GM23338 (cell line): ENCODE data around the gene CD3G. TPM values are rescaled to one million over a fixed set of nuclear protein-coding genes. Genes with fewer than 3 reads are reported as not detected.

Experiments
- ATAC-seq: fragments of 200-7000 bp; cut with Tn5 transposase; 3 replicates; pipeline ENCODE4 v1.9.1; 2020
- DNase-seq: peaks from one replicate; pipeline ENCODE4 v3.0.0-alpha.2; 2015; ENCODE audit warnings: low spot score
- H2AFZ ChIP-seq: fragments of 200-600 bp; sonication (generic); 2 replicates; pipeline ENCODE4 v1.8.0; 2016; ENCODE audit warnings: antibody characterized with exemption, mild to moderate bottlenecking, moderate library complexity
- H3F3A ChIP-seq: fragments of 200-600 bp; sonication (generic); replicated peaks from 2 replicates; pipeline ENCODE4 v1.8.0; 2017; ENCODE audit warnings: antibody characterized with exemption, mixed run types, low read depth
- H3K27ac ChIP-seq: fragments of 200-600 bp; sonication (generic); 2 replicates; pipeline ENCODE4 v1.6.1; 2016; ENCODE audit warnings: low read depth
- H3K27me3 ChIP-seq: fragments of 200-600 bp; sonication (generic); 2 replicates; pipeline ENCODE4 v1.8.0; 2016; ENCODE audit warnings: mild to moderate bottlenecking, mixed run types, moderate library complexity; ENCODE audit not compliant: insufficient read depth
- H3K36me3 ChIP-seq: fragments of 200-600 bp; sonication (generic); 2 replicates; pipeline ENCODE4 v1.8.0; 2016; ENCODE audit warnings: mild to moderate bottlenecking; ENCODE audit not compliant: insufficient read depth
- H3K4me1 ChIP-seq: fragments of 200-600 bp; sonication (generic); 2 replicates; pipeline ENCODE4 v1.8.0; 2016; ENCODE audit warnings: mild to moderate bottlenecking, moderate library complexity; ENCODE audit not compliant: insufficient read depth
- H3K4me2 ChIP-seq: fragments of 200-600 bp; sonication (generic); 2 replicates; pipeline ENCODE4 v1.7.1; 2017; ENCODE audit warnings: mixed run types
- H3K4me3 ChIP-seq: fragments of 200-600 bp; sonication (generic); 2 replicates; pipeline ENCODE4 v1.6.1; 2016; ENCODE audit warnings: mixed run types
- H3K79me2 ChIP-seq: fragments of 200-600 bp; sonication (generic); replicated peaks from 2 replicates; pipeline ENCODE4 v1.8.0; 2017; ENCODE audit warnings: mild to moderate bottlenecking; ENCODE audit not compliant: insufficient read depth
- H3K9me2 ChIP-seq: fragments of 200-600 bp; sonication (generic); 2 replicates; pipeline ENCODE4 v1.8.0; 2017; ENCODE audit not compliant: insufficient read depth
- H4K20me1 ChIP-seq: fragments of 200-600 bp; sonication (generic); replicated peaks from 2 replicates; pipeline ENCODE4 v1.8.0; 2017; ENCODE audit warnings: mild to moderate bottlenecking; ENCODE audit not compliant: insufficient read depth
- H3K27ac Mint-ChIP-seq: 2 replicates; pipeline ENCODE4 v1.8.0; 2020; ENCODE audit warnings: inconsistent platforms, mild to moderate bottlenecking, moderate library complexity, mixed read lengths
- H3K27me3 Mint-ChIP-seq: 3 replicates; pipeline ENCODE4 v1.8.0; 2022; ENCODE audit warnings: low read depth, mild to moderate bottlenecking, moderate library complexity, mixed read lengths, inconsistent platforms; ENCODE audit not compliant: insufficient read depth, poor library complexity
- H3K36me3 Mint-ChIP-seq: 3 replicates; pipeline ENCODE4 v1.8.0; 2021; ENCODE audit warnings: low read depth, mild to moderate bottlenecking, inconsistent platforms, moderate library complexity, mixed read lengths
- H3K4me1 Mint-ChIP-seq: 3 replicates; pipeline ENCODE4 v1.8.0; 2020; ENCODE audit warnings: mild to moderate bottlenecking, inconsistent platforms, mixed read lengths
- H3K4me3 Mint-ChIP-seq: 3 replicates; pipeline ENCODE4 v1.8.0; 2021; ENCODE audit warnings: moderate library complexity, mild to moderate bottlenecking, inconsistent platforms, mixed read lengths
- H3K9me3 Mint-ChIP-seq: 3 replicates; pipeline ENCODE4 v1.8.0; 2020; ENCODE audit warnings: moderate library complexity, mild to moderate bottlenecking, inconsistent platforms, mixed read lengths
- CREB1 ChIP-seq: fragments of 250-450 bp; sonication (Bioruptor Pico); IDR thresholded peaks from 2 replicates; pipeline ENCODE4 v1.5.0; 2020; ENCODE audit warnings: low read depth, mild to moderate bottlenecking, moderate library complexity
- ETS1 ChIP-seq: IDR thresholded peaks from 2 replicates; pipeline ENCODE4 v1.6.1; 2016; ENCODE audit warnings: antibody characterized with exemption
- EZH2 ChIP-seq: fragments of 200-600 bp; sonication (generic); IDR thresholded peaks from one replicate; pipeline ENCODE4 v1.8.0; 2017; ENCODE audit warnings: antibody characterized with exemption, mild to moderate bottlenecking, low read depth; ENCODE audit not compliant: unreplicated experiment
- EZH2phosphoT487 ChIP-seq: fragments of 200-600 bp; sonication (generic); IDR thresholded peaks from one replicate; pipeline ENCODE4 v1.8.1; 2018; ENCODE audit warnings: antibody characterized with exemption; ENCODE audit not compliant: unreplicated experiment
- JUNB ChIP-seq: IDR thresholded peaks from one replicate; pipeline ENCODE4 v1.6.1; 2016; ENCODE audit warnings: antibody characterized with exemption; ENCODE audit not compliant: unreplicated experiment
- NANOG ChIP-seq: IDR thresholded peaks from 2 replicates; pipeline ENCODE4 v1.6.1; 2016; ENCODE audit warnings: antibody characterized with exemption, borderline replicate concordance
- POLR2AphosphoS5 ChIP-seq: IDR thresholded peaks from 2 replicates; pipeline ENCODE4 v1.6.1; 2016; ENCODE audit warnings: antibody characterized with exemption, low read depth
- STAT1 ChIP-seq: IDR thresholded peaks from one replicate; pipeline ENCODE4 v1.6.1; 2016; ENCODE audit warnings: antibody characterized with exemption; ENCODE audit not compliant: unreplicated experiment
- ZNF114 ChIP-seq: fragments of 250-450 bp; sonication (Bioruptor Pico); IDR thresholded peaks from 2 replicates; pipeline ENCODE4 v1.5.0; 2020; ENCODE audit warnings: mild to moderate bottlenecking, moderate library complexity
- ZNF331 ChIP-seq: fragments of 250-450 bp; sonication (Bioruptor Pico); IDR thresholded peaks from 2 replicates; pipeline ENCODE4 v1.5.0; 2020; ENCODE audit warnings: low read depth, mild to moderate bottlenecking, moderate library complexity
- polyA plus RNA-seq: library from polyadenylated mRNA; unstranded; fragments of >200 nt; fragmentation: Nextera tagmentation; extraction: Ambion mirVana; gene quantifications from 2 replicates; pipeline ENCODE4 v1.2.1, GENCODE V29; 2016
- total RNA-seq: library from RNA; depleted of rRNA; stranded (reverse); fragments of >200 nt; shearing (Covaris generic); gene quantifications from 2 replicates; pipeline ENCODE4 v1.2.3, GENCODE V29; 2014
- TF ChIP-seq, protein P1 (sequence below), 2 experiments: fragments of 200-600 bp in 1 of 2; sonication (generic) in 1 of 2; conservative IDR thresholded peaks; 2 replicates each; pipeline versions ENCODE4 v1.5.1 to v1.6.1; 2016 to 2017; ENCODE audit warnings: antibody characterized with exemption in 2 of 2, low read depth in 2 of 2, mild to moderate bottlenecking in 2 of 2, moderate library complexity in 1 of 2
- TF ChIP-seq, protein P2 (sequence below): IDR thresholded peaks from one replicate; pipeline ENCODE4 v1.6.1; 2018; ENCODE audit warnings: antibody characterized with exemption; ENCODE audit not compliant: unreplicated experiment
- TF ChIP-seq, protein P3 (sequence below): fragments of 250-450 bp; sonication (Bioruptor Pico); IDR thresholded peaks from 2 replicates; pipeline ENCODE4 v1.5.0; 2020; ENCODE audit warnings: mild to moderate bottlenecking, moderate library complexity

Gene CD3G
- total and polyA plus RNA-seq, 2 experiments from 2014 or later = not detected

GRCh38 chr11:118318581-118319336, 25.4 kb upstream of the CD3G start:
- H3K27ac ChIP-seq = no peak overlapping the region
- H3K27me3 ChIP-seq = peaks cover 17% of the 10 kb centered on the region; the same call in 1 of the 2 replicates
- TF ChIP-seq ETS1 = no peak
- TF ChIP-seq, protein P1, sequence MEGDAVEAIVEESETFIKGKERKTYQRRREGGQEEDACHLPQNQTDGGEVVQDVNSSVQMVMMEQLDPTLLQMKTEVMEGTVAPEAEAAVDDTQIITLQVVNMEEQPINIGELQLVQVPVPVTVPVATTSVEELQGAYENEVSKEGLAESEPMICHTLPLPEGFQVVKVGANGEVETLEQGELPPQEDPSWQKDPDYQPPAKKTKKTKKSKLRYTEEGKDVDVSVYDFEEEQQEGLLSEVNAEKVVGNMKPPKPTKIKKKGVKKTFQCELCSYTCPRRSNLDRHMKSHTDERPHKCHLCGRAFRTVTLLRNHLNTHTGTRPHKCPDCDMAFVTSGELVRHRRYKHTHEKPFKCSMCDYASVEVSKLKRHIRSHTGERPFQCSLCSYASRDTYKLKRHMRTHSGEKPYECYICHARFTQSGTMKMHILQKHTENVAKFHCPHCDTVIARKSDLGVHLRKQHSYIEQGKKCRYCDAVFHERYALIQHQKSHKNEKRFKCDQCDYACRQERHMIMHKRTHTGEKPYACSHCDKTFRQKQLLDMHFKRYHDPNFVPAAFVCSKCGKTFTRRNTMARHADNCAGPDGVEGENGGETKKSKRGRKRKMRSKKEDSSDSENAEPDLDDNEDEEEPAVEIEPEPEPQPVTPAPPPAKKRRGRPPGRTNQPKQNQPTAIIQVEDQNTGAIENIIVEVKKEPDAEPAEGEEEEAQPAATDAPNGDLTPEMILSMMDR (conservative IDR thresholded peaks at IDR 0.05; ENCODE audit: low read depth in 2 of 2) = no peak
- no peak for TF ChIP-seq CREB1 (CRISPR knock-in tag)
- TF ChIP-seq, protein P2, sequence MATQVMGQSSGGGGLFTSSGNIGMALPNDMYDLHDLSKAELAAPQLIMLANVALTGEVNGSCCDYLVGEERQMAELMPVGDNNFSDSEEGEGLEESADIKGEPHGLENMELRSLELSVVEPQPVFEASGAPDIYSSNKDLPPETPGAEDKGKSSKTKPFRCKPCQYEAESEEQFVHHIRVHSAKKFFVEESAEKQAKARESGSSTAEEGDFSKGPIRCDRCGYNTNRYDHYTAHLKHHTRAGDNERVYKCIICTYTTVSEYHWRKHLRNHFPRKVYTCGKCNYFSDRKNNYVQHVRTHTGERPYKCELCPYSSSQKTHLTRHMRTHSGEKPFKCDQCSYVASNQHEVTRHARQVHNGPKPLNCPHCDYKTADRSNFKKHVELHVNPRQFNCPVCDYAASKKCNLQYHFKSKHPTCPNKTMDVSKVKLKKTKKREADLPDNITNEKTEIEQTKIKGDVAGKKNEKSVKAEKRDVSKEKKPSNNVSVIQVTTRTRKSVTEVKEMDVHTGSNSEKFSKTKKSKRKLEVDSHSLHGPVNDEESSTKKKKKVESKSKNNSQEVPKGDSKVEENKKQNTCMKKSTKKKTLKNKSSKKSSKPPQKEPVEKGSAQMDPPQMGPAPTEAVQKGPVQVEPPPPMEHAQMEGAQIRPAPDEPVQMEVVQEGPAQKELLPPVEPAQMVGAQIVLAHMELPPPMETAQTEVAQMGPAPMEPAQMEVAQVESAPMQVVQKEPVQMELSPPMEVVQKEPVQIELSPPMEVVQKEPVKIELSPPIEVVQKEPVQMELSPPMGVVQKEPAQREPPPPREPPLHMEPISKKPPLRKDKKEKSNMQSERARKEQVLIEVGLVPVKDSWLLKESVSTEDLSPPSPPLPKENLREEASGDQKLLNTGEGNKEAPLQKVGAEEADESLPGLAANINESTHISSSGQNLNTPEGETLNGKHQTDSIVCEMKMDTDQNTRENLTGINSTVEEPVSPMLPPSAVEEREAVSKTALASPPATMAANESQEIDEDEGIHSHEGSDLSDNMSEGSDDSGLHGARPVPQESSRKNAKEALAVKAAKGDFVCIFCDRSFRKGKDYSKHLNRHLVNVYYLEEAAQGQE = no peak
- no peak for TF ChIP-seq NANOG
- no peak for TF ChIP-seq STAT1
- TF ChIP-seq POLR2AphosphoS5 = no peak
- TF ChIP-seq JUNB = no peak
- TF ChIP-seq, protein P3, sequence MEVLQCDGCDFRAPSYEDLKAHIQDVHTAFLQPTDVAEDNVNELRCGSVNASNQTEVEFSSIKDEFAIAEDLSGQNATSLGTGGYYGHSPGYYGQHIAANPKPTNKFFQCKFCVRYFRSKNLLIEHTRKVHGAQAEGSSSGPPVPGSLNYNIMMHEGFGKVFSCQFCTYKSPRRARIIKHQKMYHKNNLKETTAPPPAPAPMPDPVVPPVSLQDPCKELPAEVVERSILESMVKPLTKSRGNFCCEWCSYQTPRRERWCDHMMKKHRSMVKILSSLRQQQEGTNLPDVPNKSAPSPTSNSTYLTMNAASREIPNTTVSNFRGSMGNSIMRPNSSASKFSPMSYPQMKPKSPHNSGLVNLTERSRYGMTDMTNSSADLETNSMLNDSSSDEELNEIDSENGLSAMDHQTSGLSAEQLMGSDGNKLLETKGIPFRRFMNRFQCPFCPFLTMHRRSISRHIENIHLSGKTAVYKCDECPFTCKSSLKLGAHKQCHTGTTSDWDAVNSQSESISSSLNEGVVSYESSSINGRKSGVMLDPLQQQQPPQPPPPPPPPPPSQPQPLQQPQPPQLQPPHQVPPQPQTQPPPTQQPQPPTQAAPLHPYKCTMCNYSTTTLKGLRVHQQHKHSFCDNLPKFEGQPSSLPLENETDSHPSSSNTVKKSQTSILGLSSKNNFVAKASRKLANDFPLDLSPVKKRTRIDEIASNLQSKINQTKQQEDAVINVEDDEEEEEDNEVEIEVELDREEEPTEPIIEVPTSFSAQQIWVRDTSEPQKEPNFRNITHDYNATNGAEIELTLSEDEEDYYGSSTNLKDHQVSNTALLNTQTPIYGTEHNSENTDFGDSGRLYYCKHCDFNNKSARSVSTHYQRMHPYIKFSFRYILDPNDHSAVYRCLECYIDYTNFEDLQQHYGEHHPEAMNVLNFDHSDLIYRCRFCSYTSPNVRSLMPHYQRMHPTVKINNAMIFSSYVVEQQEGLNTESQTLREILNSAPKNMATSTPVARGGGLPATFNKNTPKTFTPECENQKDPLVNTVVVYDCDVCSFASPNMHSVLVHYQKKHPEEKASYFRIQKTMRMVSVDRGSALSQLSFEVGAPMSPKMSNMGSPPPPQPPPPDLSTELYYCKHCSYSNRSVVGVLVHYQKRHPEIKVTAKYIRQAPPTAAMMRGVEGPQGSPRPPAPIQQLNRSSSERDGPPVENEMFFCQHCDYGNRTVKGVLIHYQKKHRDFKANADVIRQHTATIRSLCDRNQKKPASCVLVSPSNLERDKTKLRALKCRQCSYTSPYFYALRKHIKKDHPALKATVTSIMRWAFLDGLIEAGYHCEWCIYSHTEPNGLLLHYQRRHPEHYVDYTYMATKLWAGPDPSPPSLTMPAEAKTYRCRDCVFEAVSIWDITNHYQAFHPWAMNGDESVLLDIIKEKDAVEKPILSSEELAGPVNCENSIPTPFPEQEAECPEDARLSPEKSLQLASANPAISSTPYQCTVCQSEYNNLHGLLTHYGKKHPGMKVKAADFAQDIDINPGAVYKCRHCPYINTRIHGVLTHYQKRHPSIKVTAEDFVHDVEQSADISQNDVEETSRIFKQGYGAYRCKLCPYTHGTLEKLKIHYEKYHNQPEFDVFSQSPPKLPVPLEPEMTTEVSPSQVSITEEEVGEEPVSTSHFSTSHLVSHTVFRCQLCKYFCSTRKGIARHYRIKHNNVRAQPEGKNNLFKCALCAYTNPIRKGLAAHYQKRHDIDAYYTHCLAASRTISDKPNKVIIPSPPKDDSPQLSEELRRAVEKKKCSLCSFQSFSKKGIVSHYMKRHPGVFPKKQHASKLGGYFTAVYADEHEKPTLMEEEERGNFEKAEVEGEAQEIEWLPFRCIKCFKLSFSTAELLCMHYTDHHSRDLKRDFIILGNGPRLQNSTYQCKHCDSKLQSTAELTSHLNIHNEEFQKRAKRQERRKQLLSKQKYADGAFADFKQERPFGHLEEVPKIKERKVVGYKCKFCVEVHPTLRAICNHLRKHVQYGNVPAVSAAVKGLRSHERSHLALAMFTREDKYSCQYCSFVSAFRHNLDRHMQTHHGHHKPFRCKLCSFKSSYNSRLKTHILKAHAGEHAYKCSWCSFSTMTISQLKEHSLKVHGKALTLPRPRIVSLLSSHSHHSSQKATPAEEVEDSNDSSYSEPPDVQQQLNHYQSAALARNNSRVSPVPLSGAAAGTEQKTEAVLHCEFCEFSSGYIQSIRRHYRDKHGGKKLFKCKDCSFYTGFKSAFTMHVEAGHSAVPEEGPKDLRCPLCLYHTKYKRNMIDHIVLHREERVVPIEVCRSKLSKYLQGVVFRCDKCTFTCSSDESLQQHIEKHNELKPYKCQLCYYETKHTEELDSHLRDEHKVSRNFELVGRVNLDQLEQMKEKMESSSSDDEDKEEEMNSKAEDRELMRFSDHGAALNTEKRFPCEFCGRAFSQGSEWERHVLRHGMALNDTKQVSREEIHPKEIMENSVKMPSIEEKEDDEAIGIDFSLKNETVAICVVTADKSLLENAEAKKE = no peak
- TF ChIP-seq ZNF114 (CRISPR knock-in tag) = no peak
- TF ChIP-seq EZH2 = no peak
- TF ChIP-seq ZNF331 (CRISPR knock-in tag) = no peak
- no peak for TF ChIP-seq EZH2phosphoT487
- Mint-ChIP-seq H3K4me1 (peaks cover 30% of the 10 kb centered on the region), H3K4me3 (no peak overlapping the region), H3K27ac (no peak overlapping the region), H3K27me3 (peaks cover 7% of the 10 kb centered on the region), H3K9me3 (no peaks in the 10 kb centered on the region), H3K36me3 (no peaks in the 10 kb centered on the region)
- no peak overlapping the region for H2AFZ ChIP-seq
- no peak overlapping the region for H3K4me3 ChIP-seq
- peaks cover 9% of the 10 kb centered on the region for H3F3A ChIP-seq
- no peaks in the 10 kb centered on the region for H3K9me2 ChIP-seq
- no peak overlapping the region for H3K4me2 ChIP-seq
- ATAC-seq = no peak
- peaks cover 23% of the 10 kb centered on the region for H3K4me1 ChIP-seq
- H4K20me1 ChIP-seq = no peaks in the 10 kb centered on the region
- DNase-seq = no peak
- no peaks in the 10 kb centered on the region for H3K36me3 ChIP-seq
- no peaks in the 10 kb centered on the region for H3K79me2 ChIP-seq
